Upper lobe of left lung (tissue), 4 donors: ENCODE measurements around the gene HACD2.

Source experiments
- EP300 ChIP-seq, 4 donors: sonication (generic); formaldehyde crosslinking; IDR thresholded peaks; one replicate each; pipeline ENCODE4 v1.5.1; 2017; ENCODE audit warnings: antibody characterized with exemption in 4 of 4, control low read depth in 2 of 4
- POLR2A ChIP-seq, 4 donors: fragments of 450-650 bp; IDR thresholded peaks; one replicate each; pipeline ENCODE4 v1.5.1; 2016 to 2017; ENCODE audit warnings: antibody characterized with exemption in 4 of 4, mild to moderate bottlenecking in 2 of 4
- POLR2AphosphoS5 ChIP-seq, 2 donors: sonication (generic); formaldehyde crosslinking; IDR thresholded peaks; one replicate each; pipeline ENCODE4 v1.5.1; 2017; ENCODE audit warnings: antibody characterized with exemption in 2 of 2
- TF ChIP-seq, protein P1 (sequence below), 6 experiments: fragments of 450-650 bp in 4 of 6; fragments of 200-600 bp in 2 of 6; sonication (generic) in 2 of 6; IDR thresholded peaks; one replicate each; pipeline ENCODE4 v1.5.1; 2016 to 2019; ENCODE audit warnings: antibody characterized with exemption in 6 of 6

DNA sequence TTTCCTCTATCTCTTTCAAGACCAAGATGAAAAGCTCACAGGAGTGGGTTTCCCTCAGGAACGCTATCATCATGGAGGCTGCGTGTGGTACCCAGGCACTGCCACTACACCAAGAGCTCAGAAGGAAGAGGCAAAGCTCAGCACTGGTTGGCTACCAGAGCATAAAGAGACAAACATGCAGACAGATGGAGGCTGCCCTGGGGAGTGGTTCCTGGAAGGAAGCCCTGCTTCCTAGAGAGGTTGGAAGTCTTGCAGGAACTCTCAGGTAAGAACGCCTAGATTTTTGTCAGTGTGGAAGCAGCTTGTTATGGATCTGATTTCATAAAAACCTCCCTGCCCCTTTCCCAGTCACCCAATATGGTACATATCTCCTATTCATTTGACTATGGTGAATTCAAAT lies 86.1 kb downstream of the HACD2 start:
- TF ChIP-seq, protein P1, sequence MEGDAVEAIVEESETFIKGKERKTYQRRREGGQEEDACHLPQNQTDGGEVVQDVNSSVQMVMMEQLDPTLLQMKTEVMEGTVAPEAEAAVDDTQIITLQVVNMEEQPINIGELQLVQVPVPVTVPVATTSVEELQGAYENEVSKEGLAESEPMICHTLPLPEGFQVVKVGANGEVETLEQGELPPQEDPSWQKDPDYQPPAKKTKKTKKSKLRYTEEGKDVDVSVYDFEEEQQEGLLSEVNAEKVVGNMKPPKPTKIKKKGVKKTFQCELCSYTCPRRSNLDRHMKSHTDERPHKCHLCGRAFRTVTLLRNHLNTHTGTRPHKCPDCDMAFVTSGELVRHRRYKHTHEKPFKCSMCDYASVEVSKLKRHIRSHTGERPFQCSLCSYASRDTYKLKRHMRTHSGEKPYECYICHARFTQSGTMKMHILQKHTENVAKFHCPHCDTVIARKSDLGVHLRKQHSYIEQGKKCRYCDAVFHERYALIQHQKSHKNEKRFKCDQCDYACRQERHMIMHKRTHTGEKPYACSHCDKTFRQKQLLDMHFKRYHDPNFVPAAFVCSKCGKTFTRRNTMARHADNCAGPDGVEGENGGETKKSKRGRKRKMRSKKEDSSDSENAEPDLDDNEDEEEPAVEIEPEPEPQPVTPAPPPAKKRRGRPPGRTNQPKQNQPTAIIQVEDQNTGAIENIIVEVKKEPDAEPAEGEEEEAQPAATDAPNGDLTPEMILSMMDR (IDR thresholded peaks at IDR 0.05): no peak
- no peak for TF ChIP-seq EP300 (IDR thresholded peaks at IDR 0.05)
- no peak for TF ChIP-seq POLR2AphosphoS5 (IDR thresholded peaks at IDR 0.05)
- TF ChIP-seq POLR2A (IDR thresholded peaks at IDR 0.05): no peak
